Measurements from ENCODE around the gene BCL2L2. TPM values are rescaled to one million over a fixed set of nuclear protein-coding genes. Genes with fewer than 3 reads are reported as not detected.
A peak's percentile ranks its signal among the peaks of the same experiment; 100 is the strongest.

BCL2L2 gene
- total RNA-seq, 4 donors from 2014 or later, result 92.8 to 132 (median 121) TPM

GRCh38 chr14:23299986-23300686, 6.5 kb upstream of the BCL2L2 start:
- no peak for DNase-seq (ENCODE audit: extremely low spot score)
- H3K4me3 ChIP-seq, result peak overlapping the region; percentile 69 to 84 (median 82)
- H3K9me3 ChIP-seq, result no peaks in the 10 kb centered on the region
- H3K4me1 ChIP-seq, result peaks cover 27 to 40% (median 35%) of the 10 kb centered on the region in 4 donors
- H3K27ac ChIP-seq (replicated peaks in 1 of 4), result peak overlapping the region; percentile 94 to 100 (median 99)
- H3K36me3 ChIP-seq, result peaks cover 0 to 23% (median 7%) of the 10 kb centered on the region in 4 donors
- 72% methylated on average over 10 of the region's 10 CpGs for WGBS
- intact Hi-C loops (cut with DNase I), result loop anchor here (10.0 kb wide), 2 partner anchors 175 to 1145 kb away; partner anchors contain the start of gene SDR39U1
- H3K27me3 ChIP-seq, result no peaks in the 10 kb centered on the region
- TF ChIP-seq CTCF (IDR thresholded peaks at IDR 0.05), result no peak
- no peak for TF ChIP-seq POLR2AphosphoS5 (IDR thresholded peaks at IDR 0.05)
- TF ChIP-seq POLR2A (IDR thresholded peaks at IDR 0.05; ENCODE audit: low read depth), result no peak

GRCh38 chr14:23300687-23301223, 5.9 kb upstream of the BCL2L2 start:
- WGBS, result 1% methylated on average over 12 of the region's 13 CpGs
- H3K36me3 ChIP-seq, result peaks cover 0 to 23% (median 7%) of the 10 kb centered on the region in 4 donors
- intact Hi-C loops (cut with DNase I), result loop anchor here (10.0 kb wide), 2 partner anchors 176 to 1144 kb away; partner anchors contain the start of gene SDR39U1
- peak overlapping the region; percentile 69 to 84 (median 82) for H3K4me3 ChIP-seq
- DNase-seq (ENCODE audit: extremely low spot score), result no peak
- no peaks in the 10 kb centered on the region for H3K27me3 ChIP-seq
- H3K4me1 ChIP-seq, result peaks cover 30 to 41% (median 36%) of the 10 kb centered on the region in 4 donors
- TF ChIP-seq EP300 (IDR thresholded peaks at IDR 0.05) (no peak), POLR2AphosphoS5 (IDR thresholded peaks at IDR 0.05) (peak in 1 of 2 donors; percentile 66), POLR2A (IDR thresholded peaks at IDR 0.05; ENCODE audit: low read depth) (no peak), CTCF (IDR thresholded peaks at IDR 0.05) (peak in 1 of 3 experiments; percentile 13)
- H3K9me3 ChIP-seq, result no peaks in the 10 kb centered on the region
- H3K27ac ChIP-seq (replicated peaks in 1 of 4), result peak overlapping the region; percentile 94 to 100 (median 99)

- no peak for TF ChIP-seq EP300 (IDR thresholded peaks at IDR 0.05)
- TF ChIP-seq CTCF (IDR thresholded peaks at IDR 0.05), result peak; percentile 72 to 88 (median 79)
- peak; percentile 57 to 86 for TF ChIP-seq POLR2AphosphoS5 (IDR thresholded peaks at IDR 0.05)
- peak; percentile 27 for TF ChIP-seq POLR2A (IDR thresholded peaks at IDR 0.05; ENCODE audit: low read depth)
- intact Hi-C loops (cut with DNase I), result loop anchor here (10.0 kb wide), 2 partner anchors 177 to 1143 kb away; partner anchors contain the start of gene SDR39U1
These were observed 5.2 kb upstream of the BCL2L2 start for GRCh38 chr14:23301288-23301968.

GRCh38 chr14:23301969-23302289, 4.7 kb upstream of the BCL2L2 start:
- Histone ChIP-seq H3K4me1 (peaks cover 37 to 49% (median 43%) of the 10 kb centered on the region in 4 donors), H3K36me3 (peaks cover 0 to 22% (median 7%) of the 10 kb centered on the region in 4 donors), H3K9me3 (no peaks in the 10 kb centered on the region), H3K4me3 (peak overlapping the region; percentile 69 to 84 (median 82)), H3K27ac (replicated peaks in 1 of 4) (peak overlapping the region; percentile 94 to 100 (median 99)), H3K27me3 (no peaks in the 10 kb centered on the region)
- TF ChIP-seq CTCF (IDR thresholded peaks at IDR 0.05) (no peak), POLR2A (IDR thresholded peaks at IDR 0.05; ENCODE audit: low read depth) (peak; percentile 85), EP300 (IDR thresholded peaks at IDR 0.05) (no peak), POLR2AphosphoS5 (IDR thresholded peaks at IDR 0.05) (peak; percentile 81 to 95)
- no CpG with 5 or more reads among the region's 25 CpGs for WGBS
- intact Hi-C loops (cut with DNase I), result loop anchor here (10.0 kb wide), 2 partner anchors 177 to 1143 kb away; partner anchors contain the start of gene SDR39U1
- DNase-seq (ENCODE audit: extremely low spot score), result no peak

More at GRCh38 chr14:23301288-23301968, 5.2 kb upstream of the BCL2L2 start:
- Histone ChIP-seq H3K36me3 (peaks cover 0 to 23% (median 7%) of the 10 kb centered on the region in 4 donors), H3K9me3 (no peaks in the 10 kb centered on the region), H3K4me1 (peaks cover 35 to 47% (median 43%) of the 10 kb centered on the region in 4 donors), H3K4me3 (peak overlapping the region; percentile 69 to 84 (median 82)), H3K27ac (replicated peaks in 1 of 4) (peak overlapping the region; percentile 94 to 100 (median 99)), H3K27me3 (no peaks in the 10 kb centered on the region)
- whole genome bisulfite sequencing, result 0% methylated on average over 19 of the region's 87 CpGs
- DNase-seq (ENCODE audit: extremely low spot score), result peak; percentile 99
